GM23338 (cell line): ENCODE data around the gene SC5D. TPM values are rescaled to one million over a fixed set of nuclear protein-coding genes. Genes with fewer than 3 reads are reported as not detected.

Experiments used
- ATAC-seq: fragments of 200-7000 bp; cut with Tn5 transposase; 3 replicates; pipeline ENCODE4 v1.9.1; 2020
- DNase-seq: peaks from one replicate; pipeline ENCODE4 v3.0.0-alpha.2; 2015; ENCODE audit warnings: low spot score
- H2AFZ ChIP-seq: fragments of 200-600 bp; sonication (generic); 2 replicates; pipeline ENCODE4 v1.8.0; 2016; ENCODE audit warnings: antibody characterized with exemption, mild to moderate bottlenecking, moderate library complexity
- H3F3A ChIP-seq: fragments of 200-600 bp; sonication (generic); replicated peaks from 2 replicates; pipeline ENCODE4 v1.8.0; 2017; ENCODE audit warnings: antibody characterized with exemption, mixed run types, low read depth
- H3K27ac ChIP-seq: fragments of 200-600 bp; sonication (generic); 2 replicates; pipeline ENCODE4 v1.6.1; 2016; ENCODE audit warnings: low read depth
- H3K27me3 ChIP-seq: fragments of 200-600 bp; sonication (generic); 2 replicates; pipeline ENCODE4 v1.8.0; 2016; ENCODE audit warnings: mild to moderate bottlenecking, mixed run types, moderate library complexity; ENCODE audit not compliant: insufficient read depth
- H3K36me3 ChIP-seq: fragments of 200-600 bp; sonication (generic); 2 replicates; pipeline ENCODE4 v1.8.0; 2016; ENCODE audit warnings: mild to moderate bottlenecking; ENCODE audit not compliant: insufficient read depth
- H3K4me1 ChIP-seq: fragments of 200-600 bp; sonication (generic); 2 replicates; pipeline ENCODE4 v1.8.0; 2016; ENCODE audit warnings: mild to moderate bottlenecking, moderate library complexity; ENCODE audit not compliant: insufficient read depth
- H3K4me2 ChIP-seq: fragments of 200-600 bp; sonication (generic); 2 replicates; pipeline ENCODE4 v1.7.1; 2017; ENCODE audit warnings: mixed run types
- H3K4me3 ChIP-seq: fragments of 200-600 bp; sonication (generic); 2 replicates; pipeline ENCODE4 v1.6.1; 2016; ENCODE audit warnings: mixed run types
- H3K79me2 ChIP-seq: fragments of 200-600 bp; sonication (generic); replicated peaks from 2 replicates; pipeline ENCODE4 v1.8.0; 2017; ENCODE audit warnings: mild to moderate bottlenecking; ENCODE audit not compliant: insufficient read depth
- H3K9me2 ChIP-seq: fragments of 200-600 bp; sonication (generic); 2 replicates; pipeline ENCODE4 v1.8.0; 2017; ENCODE audit not compliant: insufficient read depth
- H4K20me1 ChIP-seq: fragments of 200-600 bp; sonication (generic); replicated peaks from 2 replicates; pipeline ENCODE4 v1.8.0; 2017; ENCODE audit warnings: mild to moderate bottlenecking; ENCODE audit not compliant: insufficient read depth
- H3K27ac Mint-ChIP-seq: 2 replicates; pipeline ENCODE4 v1.8.0; 2020; ENCODE audit warnings: inconsistent platforms, mild to moderate bottlenecking, moderate library complexity, mixed read lengths
- H3K27me3 Mint-ChIP-seq: 3 replicates; pipeline ENCODE4 v1.8.0; 2022; ENCODE audit warnings: low read depth, mild to moderate bottlenecking, moderate library complexity, mixed read lengths, inconsistent platforms; ENCODE audit not compliant: insufficient read depth, poor library complexity
- H3K36me3 Mint-ChIP-seq: 3 replicates; pipeline ENCODE4 v1.8.0; 2021; ENCODE audit warnings: low read depth, mild to moderate bottlenecking, inconsistent platforms, moderate library complexity, mixed read lengths
- H3K4me1 Mint-ChIP-seq: 3 replicates; pipeline ENCODE4 v1.8.0; 2020; ENCODE audit warnings: mild to moderate bottlenecking, inconsistent platforms, mixed read lengths
- H3K4me3 Mint-ChIP-seq: 3 replicates; pipeline ENCODE4 v1.8.0; 2021; ENCODE audit warnings: moderate library complexity, mild to moderate bottlenecking, inconsistent platforms, mixed read lengths
- H3K9me3 Mint-ChIP-seq: 3 replicates; pipeline ENCODE4 v1.8.0; 2020; ENCODE audit warnings: moderate library complexity, mild to moderate bottlenecking, inconsistent platforms, mixed read lengths
- ETS1 ChIP-seq: IDR thresholded peaks from 2 replicates; pipeline ENCODE4 v1.6.1; 2016; ENCODE audit warnings: antibody characterized with exemption
- NANOG ChIP-seq: IDR thresholded peaks from 2 replicates; pipeline ENCODE4 v1.6.1; 2016; ENCODE audit warnings: antibody characterized with exemption, borderline replicate concordance
- REST ChIP-seq: IDR thresholded peaks from one replicate; pipeline ENCODE4 v1.6.1; 2018; ENCODE audit warnings: antibody characterized with exemption; ENCODE audit not compliant: unreplicated experiment
- polyA plus RNA-seq: library from polyadenylated mRNA; unstranded; fragments of >200 nt; fragmentation: Nextera tagmentation; extraction: Ambion mirVana; gene quantifications from 2 replicates; pipeline ENCODE4 v1.2.1, GENCODE V29; 2016
- total RNA-seq: library from RNA; depleted of rRNA; stranded (reverse); fragments of >200 nt; shearing (Covaris generic); gene quantifications from 2 replicates; pipeline ENCODE4 v1.2.3, GENCODE V29; 2014
- TF ChIP-seq, protein P1 (sequence below): fragments of 250-450 bp; sonication (Bioruptor Pico); IDR thresholded peaks from 2 replicates; pipeline ENCODE4 v1.5.0; 2020; ENCODE audit warnings: mild to moderate bottlenecking, moderate library complexity
- TF ChIP-seq, protein P2 (sequence below), 2 experiments: fragments of 200-600 bp in 1 of 2; sonication (generic) in 1 of 2; conservative IDR thresholded peaks; 2 replicates each; pipeline versions ENCODE4 v1.5.1 to v1.6.1; 2016 to 2017; ENCODE audit warnings: antibody characterized with exemption in 2 of 2, low read depth in 2 of 2, mild to moderate bottlenecking in 2 of 2, moderate library complexity in 1 of 2

SC5D gene
- total and polyA plus RNA-seq, 2 experiments from 2014 or later, result 79.0 to 138 TPM

- DNase-seq, result no peak
- H3K27ac ChIP-seq, result no peak overlapping the region
- no peaks in the 10 kb centered on the region for H3K9me3 Mint-ChIP-seq
- no peaks in the 10 kb centered on the region for H3K36me3 ChIP-seq
- no peak overlapping the region for H3K27ac Mint-ChIP-seq
- no peak overlapping the region for H3K4me3 ChIP-seq
- peaks cover 11% of the 10 kb centered on the region for H3K4me1 Mint-ChIP-seq
- no peak overlapping the region for H2AFZ ChIP-seq
- no peak overlapping the region for H3K4me2 ChIP-seq
- TF ChIP-seq NANOG (no peak), ETS1 (no peak), REST (no peak)
- TF ChIP-seq, protein P1, sequence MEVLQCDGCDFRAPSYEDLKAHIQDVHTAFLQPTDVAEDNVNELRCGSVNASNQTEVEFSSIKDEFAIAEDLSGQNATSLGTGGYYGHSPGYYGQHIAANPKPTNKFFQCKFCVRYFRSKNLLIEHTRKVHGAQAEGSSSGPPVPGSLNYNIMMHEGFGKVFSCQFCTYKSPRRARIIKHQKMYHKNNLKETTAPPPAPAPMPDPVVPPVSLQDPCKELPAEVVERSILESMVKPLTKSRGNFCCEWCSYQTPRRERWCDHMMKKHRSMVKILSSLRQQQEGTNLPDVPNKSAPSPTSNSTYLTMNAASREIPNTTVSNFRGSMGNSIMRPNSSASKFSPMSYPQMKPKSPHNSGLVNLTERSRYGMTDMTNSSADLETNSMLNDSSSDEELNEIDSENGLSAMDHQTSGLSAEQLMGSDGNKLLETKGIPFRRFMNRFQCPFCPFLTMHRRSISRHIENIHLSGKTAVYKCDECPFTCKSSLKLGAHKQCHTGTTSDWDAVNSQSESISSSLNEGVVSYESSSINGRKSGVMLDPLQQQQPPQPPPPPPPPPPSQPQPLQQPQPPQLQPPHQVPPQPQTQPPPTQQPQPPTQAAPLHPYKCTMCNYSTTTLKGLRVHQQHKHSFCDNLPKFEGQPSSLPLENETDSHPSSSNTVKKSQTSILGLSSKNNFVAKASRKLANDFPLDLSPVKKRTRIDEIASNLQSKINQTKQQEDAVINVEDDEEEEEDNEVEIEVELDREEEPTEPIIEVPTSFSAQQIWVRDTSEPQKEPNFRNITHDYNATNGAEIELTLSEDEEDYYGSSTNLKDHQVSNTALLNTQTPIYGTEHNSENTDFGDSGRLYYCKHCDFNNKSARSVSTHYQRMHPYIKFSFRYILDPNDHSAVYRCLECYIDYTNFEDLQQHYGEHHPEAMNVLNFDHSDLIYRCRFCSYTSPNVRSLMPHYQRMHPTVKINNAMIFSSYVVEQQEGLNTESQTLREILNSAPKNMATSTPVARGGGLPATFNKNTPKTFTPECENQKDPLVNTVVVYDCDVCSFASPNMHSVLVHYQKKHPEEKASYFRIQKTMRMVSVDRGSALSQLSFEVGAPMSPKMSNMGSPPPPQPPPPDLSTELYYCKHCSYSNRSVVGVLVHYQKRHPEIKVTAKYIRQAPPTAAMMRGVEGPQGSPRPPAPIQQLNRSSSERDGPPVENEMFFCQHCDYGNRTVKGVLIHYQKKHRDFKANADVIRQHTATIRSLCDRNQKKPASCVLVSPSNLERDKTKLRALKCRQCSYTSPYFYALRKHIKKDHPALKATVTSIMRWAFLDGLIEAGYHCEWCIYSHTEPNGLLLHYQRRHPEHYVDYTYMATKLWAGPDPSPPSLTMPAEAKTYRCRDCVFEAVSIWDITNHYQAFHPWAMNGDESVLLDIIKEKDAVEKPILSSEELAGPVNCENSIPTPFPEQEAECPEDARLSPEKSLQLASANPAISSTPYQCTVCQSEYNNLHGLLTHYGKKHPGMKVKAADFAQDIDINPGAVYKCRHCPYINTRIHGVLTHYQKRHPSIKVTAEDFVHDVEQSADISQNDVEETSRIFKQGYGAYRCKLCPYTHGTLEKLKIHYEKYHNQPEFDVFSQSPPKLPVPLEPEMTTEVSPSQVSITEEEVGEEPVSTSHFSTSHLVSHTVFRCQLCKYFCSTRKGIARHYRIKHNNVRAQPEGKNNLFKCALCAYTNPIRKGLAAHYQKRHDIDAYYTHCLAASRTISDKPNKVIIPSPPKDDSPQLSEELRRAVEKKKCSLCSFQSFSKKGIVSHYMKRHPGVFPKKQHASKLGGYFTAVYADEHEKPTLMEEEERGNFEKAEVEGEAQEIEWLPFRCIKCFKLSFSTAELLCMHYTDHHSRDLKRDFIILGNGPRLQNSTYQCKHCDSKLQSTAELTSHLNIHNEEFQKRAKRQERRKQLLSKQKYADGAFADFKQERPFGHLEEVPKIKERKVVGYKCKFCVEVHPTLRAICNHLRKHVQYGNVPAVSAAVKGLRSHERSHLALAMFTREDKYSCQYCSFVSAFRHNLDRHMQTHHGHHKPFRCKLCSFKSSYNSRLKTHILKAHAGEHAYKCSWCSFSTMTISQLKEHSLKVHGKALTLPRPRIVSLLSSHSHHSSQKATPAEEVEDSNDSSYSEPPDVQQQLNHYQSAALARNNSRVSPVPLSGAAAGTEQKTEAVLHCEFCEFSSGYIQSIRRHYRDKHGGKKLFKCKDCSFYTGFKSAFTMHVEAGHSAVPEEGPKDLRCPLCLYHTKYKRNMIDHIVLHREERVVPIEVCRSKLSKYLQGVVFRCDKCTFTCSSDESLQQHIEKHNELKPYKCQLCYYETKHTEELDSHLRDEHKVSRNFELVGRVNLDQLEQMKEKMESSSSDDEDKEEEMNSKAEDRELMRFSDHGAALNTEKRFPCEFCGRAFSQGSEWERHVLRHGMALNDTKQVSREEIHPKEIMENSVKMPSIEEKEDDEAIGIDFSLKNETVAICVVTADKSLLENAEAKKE (CRISPR knock-in tag), result no peak
- TF ChIP-seq, protein P2, sequence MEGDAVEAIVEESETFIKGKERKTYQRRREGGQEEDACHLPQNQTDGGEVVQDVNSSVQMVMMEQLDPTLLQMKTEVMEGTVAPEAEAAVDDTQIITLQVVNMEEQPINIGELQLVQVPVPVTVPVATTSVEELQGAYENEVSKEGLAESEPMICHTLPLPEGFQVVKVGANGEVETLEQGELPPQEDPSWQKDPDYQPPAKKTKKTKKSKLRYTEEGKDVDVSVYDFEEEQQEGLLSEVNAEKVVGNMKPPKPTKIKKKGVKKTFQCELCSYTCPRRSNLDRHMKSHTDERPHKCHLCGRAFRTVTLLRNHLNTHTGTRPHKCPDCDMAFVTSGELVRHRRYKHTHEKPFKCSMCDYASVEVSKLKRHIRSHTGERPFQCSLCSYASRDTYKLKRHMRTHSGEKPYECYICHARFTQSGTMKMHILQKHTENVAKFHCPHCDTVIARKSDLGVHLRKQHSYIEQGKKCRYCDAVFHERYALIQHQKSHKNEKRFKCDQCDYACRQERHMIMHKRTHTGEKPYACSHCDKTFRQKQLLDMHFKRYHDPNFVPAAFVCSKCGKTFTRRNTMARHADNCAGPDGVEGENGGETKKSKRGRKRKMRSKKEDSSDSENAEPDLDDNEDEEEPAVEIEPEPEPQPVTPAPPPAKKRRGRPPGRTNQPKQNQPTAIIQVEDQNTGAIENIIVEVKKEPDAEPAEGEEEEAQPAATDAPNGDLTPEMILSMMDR (conservative IDR thresholded peaks at IDR 0.05; ENCODE audit: low read depth in 2 of 2), result no peak
- no peaks in the 10 kb centered on the region for H3F3A ChIP-seq
- no peak overlapping the region for H3K4me3 Mint-ChIP-seq
- no peaks in the 10 kb centered on the region for H3K27me3 ChIP-seq
- no peaks in the 10 kb centered on the region for H3K4me1 ChIP-seq
- H3K79me2 ChIP-seq, result no peaks in the 10 kb centered on the region
- H4K20me1 ChIP-seq, result no peaks in the 10 kb centered on the region
- no peak for ATAC-seq
- peaks cover 2% of the 10 kb centered on the region for H3K27me3 Mint-ChIP-seq
- no peaks in the 10 kb centered on the region for H3K9me2 ChIP-seq
- H3K36me3 Mint-ChIP-seq, result no peaks in the 10 kb centered on the region
Observed at GRCh38 chr11:121349790-121350189, 57.2 kb downstream of the SC5D start.
